PFSK-1 (cell line): ENCODE data around the gene SOCS7.

Experiments
- FOXP2 ChIP-seq: optimal IDR thresholded peaks from 2 replicates; pipeline ENCODE3; 2011; ENCODE audit warnings: borderline replicate concordance, control low read depth, inconsistent platforms; ENCODE audit not compliant: insufficient read depth; ENCODE audit errors: extremely low read length, extremely low read depth
- POLR2AphosphoS5 ChIP-seq: IDR thresholded peaks from 2 replicates; pipeline ENCODE4 v1.6.1; 2012; ENCODE audit warnings: low read depth, mild to moderate bottlenecking, control low read depth, low read length, moderate library complexity
- SIN3A ChIP-seq: IDR thresholded peaks from 2 replicates; pipeline ENCODE4 v1.6.1; 2012; ENCODE audit warnings: mild to moderate bottlenecking, low read length, moderate library complexity, borderline replicate concordance; ENCODE audit not compliant: insufficient read depth
- TAF1 ChIP-seq: IDR thresholded peaks from 2 replicates; pipeline ENCODE4 v1.6.1; 2012; ENCODE audit warnings: low read length, control low read depth, borderline replicate concordance; ENCODE audit not compliant: insufficient read depth
- TF ChIP-seq, protein P1 (sequence below), 2 experiments: IDR thresholded peaks; 2 replicates each; pipeline versions ENCODE4 v1.6.1 to v1.8.0; 2011 to 2012; ENCODE audit warnings: low read depth in 2 of 2, low read length in 2 of 2, control low read depth in 1 of 2, inconsistent platforms in 1 of 2, mild to moderate bottlenecking in 1 of 2, moderate library complexity in 1 of 2; ENCODE audit not compliant: insufficient read depth in 1 of 2

Gene SOCS7

DNA sequence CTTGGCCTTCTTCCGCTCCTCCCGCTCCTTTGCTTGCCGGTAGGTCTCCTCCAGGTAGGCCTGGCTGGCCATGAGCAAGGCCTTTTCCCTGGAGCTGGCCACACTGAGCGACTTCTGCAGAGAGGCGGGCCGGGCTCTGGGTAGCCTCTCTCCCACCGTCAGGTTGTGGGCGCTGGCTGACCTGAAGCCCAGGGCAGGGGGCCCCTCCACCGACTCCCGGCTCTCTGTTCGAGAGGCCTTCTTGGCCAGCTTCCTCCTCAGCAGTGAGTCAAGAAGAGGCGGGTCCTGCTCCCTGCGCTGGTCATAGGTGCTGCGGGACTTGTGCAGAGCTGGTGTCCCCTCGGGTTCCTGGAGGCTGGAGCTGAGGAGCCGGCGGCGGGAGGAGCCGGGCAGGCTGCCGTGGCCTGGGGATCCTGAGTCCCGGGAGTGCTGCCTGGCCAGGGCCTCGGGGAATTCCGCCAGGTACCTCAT lies 20.7 kb upstream of the SOCS7 start:
- no peak for TF ChIP-seq SIN3A
- no peak for TF ChIP-seq FOXP2
- no peak for TF ChIP-seq TAF1
- no peak for TF ChIP-seq POLR2AphosphoS5
- TF ChIP-seq, protein P1, sequence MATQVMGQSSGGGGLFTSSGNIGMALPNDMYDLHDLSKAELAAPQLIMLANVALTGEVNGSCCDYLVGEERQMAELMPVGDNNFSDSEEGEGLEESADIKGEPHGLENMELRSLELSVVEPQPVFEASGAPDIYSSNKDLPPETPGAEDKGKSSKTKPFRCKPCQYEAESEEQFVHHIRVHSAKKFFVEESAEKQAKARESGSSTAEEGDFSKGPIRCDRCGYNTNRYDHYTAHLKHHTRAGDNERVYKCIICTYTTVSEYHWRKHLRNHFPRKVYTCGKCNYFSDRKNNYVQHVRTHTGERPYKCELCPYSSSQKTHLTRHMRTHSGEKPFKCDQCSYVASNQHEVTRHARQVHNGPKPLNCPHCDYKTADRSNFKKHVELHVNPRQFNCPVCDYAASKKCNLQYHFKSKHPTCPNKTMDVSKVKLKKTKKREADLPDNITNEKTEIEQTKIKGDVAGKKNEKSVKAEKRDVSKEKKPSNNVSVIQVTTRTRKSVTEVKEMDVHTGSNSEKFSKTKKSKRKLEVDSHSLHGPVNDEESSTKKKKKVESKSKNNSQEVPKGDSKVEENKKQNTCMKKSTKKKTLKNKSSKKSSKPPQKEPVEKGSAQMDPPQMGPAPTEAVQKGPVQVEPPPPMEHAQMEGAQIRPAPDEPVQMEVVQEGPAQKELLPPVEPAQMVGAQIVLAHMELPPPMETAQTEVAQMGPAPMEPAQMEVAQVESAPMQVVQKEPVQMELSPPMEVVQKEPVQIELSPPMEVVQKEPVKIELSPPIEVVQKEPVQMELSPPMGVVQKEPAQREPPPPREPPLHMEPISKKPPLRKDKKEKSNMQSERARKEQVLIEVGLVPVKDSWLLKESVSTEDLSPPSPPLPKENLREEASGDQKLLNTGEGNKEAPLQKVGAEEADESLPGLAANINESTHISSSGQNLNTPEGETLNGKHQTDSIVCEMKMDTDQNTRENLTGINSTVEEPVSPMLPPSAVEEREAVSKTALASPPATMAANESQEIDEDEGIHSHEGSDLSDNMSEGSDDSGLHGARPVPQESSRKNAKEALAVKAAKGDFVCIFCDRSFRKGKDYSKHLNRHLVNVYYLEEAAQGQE (IDR thresholded peaks at IDR 0.05; ENCODE audit: insufficient read depth in 1 of 2, low read depth in 2 of 2, low read length in 2 of 2) = no peak

DNA sequence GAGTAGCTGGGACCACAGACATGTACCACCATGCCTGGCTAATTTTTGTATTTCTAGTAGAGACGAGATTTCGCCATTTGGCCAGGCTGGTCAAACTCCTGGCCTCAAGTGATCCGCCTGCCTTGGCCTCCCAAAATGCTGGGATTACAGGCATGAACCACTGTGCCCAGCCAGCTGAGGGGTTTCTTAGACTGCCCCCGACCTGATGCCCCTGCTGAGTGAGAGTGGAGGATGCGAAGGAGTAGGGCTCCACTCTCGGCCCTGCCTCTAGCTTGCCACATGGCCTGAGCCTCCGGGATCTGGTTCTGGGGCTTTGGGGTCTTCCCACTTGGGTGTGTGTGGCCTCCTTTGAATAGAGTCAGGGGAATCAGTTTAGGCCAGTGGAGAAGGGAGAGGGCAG lies 18.9 kb upstream of the SOCS7 start:
- TF ChIP-seq POLR2AphosphoS5 (no peak), SIN3A (no peak), FOXP2 (no peak), TAF1 (no peak)
- TF ChIP-seq, protein P1 (IDR thresholded peaks at IDR 0.05; ENCODE audit: insufficient read depth in 1 of 2, low read depth in 2 of 2, low read length in 2 of 2) = no peak

DNA sequence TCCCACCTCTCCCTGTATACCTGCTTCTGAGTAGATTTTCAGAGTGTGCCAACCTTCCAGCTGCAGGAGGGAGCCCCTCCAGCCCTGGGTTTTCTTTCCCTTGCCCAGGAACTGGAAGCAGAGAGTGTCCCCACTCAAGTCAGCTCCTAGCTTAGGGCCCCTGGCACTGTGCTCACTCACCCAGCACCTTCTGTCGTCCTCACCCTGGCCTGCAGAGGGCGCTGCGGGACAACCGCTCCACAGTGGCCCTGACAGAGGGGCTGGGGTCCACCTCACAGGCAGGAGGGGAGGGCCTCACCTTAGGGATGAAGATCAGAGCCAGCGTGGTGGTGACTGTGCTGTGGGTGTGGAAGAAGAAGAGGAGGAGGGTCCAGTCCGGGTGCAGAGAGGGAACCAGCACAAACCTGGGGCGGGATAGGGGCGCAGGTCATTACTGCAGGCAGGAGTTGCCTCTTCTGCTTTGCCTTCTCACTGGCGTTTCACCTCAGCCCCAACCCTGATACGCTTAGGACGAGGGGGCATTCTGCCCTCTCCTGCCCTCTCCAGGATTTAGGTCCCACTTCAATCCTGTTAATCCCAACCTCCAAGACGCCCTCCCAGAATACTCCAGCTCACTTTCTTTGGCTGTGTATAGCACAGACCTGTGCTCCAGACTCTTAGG lies 17.9 kb upstream of the SOCS7 start:
- TF ChIP-seq POLR2AphosphoS5 = no peak
- no peak for TF ChIP-seq SIN3A
- no peak for TF ChIP-seq FOXP2
- TF ChIP-seq, protein P1 (IDR thresholded peaks at IDR 0.05; ENCODE audit: insufficient read depth in 1 of 2, low read depth in 2 of 2, low read length in 2 of 2) = no peak
- no peak for TF ChIP-seq TAF1

DNA sequence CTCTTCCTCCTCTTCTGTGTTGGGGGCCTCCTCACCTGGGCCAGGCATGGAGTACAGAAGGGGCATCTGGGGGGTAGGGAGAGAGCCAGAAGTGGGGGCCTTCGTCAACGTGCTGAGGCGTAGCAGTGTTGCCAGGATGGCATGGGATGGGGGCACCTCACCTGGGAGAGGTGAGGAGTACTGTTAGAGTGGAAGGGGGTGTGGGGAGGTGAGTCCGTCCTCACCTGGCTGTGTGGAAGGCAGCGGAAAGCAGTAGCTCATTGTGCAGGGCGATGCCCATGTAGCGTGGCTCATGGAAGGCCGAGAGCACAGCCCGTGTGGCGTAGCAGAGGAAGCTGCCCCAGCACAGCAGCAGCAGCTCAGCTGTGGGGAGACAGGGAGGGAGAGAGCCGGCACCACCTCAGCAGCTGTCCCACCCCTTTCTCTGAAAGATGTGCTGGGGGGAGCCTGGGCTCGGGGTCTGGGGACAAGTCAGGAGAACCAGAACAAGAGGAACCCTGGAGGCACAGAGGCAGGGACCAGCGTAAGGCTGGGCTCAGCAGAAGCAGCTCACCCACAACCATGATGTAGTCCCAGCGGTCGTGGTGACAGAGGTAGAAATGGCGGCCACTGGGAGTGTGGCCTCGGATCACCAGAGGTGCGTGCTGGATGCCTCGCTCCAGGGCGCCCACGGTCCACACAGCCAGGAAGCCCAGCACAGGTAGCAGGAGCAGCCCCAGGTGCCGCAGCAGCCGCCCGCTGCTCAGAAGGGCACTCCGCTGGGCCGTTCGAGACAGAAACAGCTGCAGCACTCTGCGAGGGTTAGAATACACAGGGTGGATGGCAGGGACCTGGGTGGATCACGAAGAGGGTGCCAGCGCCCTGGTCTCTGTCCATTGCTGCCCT lies 16.9 kb upstream of the SOCS7 start:
- no peak for TF ChIP-seq SIN3A
- TF ChIP-seq POLR2AphosphoS5 = no peak
- no peak for TF ChIP-seq TAF1
- TF ChIP-seq, protein P1 (IDR thresholded peaks at IDR 0.05; ENCODE audit: insufficient read depth in 1 of 2, low read depth in 2 of 2, low read length in 2 of 2) = no peak
- no peak for TF ChIP-seq FOXP2
